GM23338 (cell line): ENCODE measurements around the gene DOCK11. TPM values are rescaled to one million over a fixed set of nuclear protein-coding genes. Genes with fewer than 3 reads are reported as not detected.

Experiments
- ATAC-seq: fragments of 200-7000 bp; cut with Tn5 transposase; 3 replicates; pipeline ENCODE4 v1.9.1; 2020
- DNase-seq: peaks from one replicate; pipeline ENCODE4 v3.0.0-alpha.2; 2015; ENCODE audit warnings: low spot score
- H2AFZ ChIP-seq: fragments of 200-600 bp; sonication (generic); 2 replicates; pipeline ENCODE4 v1.8.0; 2016; ENCODE audit warnings: antibody characterized with exemption, mild to moderate bottlenecking, moderate library complexity
- H3F3A ChIP-seq: fragments of 200-600 bp; sonication (generic); replicated peaks from 2 replicates; pipeline ENCODE4 v1.8.0; 2017; ENCODE audit warnings: antibody characterized with exemption, mixed run types, low read depth
- H3K27ac ChIP-seq: fragments of 200-600 bp; sonication (generic); 2 replicates; pipeline ENCODE4 v1.6.1; 2016; ENCODE audit warnings: low read depth
- H3K27me3 ChIP-seq: fragments of 200-600 bp; sonication (generic); 2 replicates; pipeline ENCODE4 v1.8.0; 2016; ENCODE audit warnings: mild to moderate bottlenecking, mixed run types, moderate library complexity; ENCODE audit not compliant: insufficient read depth
- H3K36me3 ChIP-seq: fragments of 200-600 bp; sonication (generic); 2 replicates; pipeline ENCODE4 v1.8.0; 2016; ENCODE audit warnings: mild to moderate bottlenecking; ENCODE audit not compliant: insufficient read depth
- H3K4me1 ChIP-seq: fragments of 200-600 bp; sonication (generic); 2 replicates; pipeline ENCODE4 v1.8.0; 2016; ENCODE audit warnings: mild to moderate bottlenecking, moderate library complexity; ENCODE audit not compliant: insufficient read depth
- H3K4me2 ChIP-seq: fragments of 200-600 bp; sonication (generic); 2 replicates; pipeline ENCODE4 v1.7.1; 2017; ENCODE audit warnings: mixed run types
- H3K4me3 ChIP-seq: fragments of 200-600 bp; sonication (generic); 2 replicates; pipeline ENCODE4 v1.6.1; 2016; ENCODE audit warnings: mixed run types
- H3K79me2 ChIP-seq: fragments of 200-600 bp; sonication (generic); replicated peaks from 2 replicates; pipeline ENCODE4 v1.8.0; 2017; ENCODE audit warnings: mild to moderate bottlenecking; ENCODE audit not compliant: insufficient read depth
- H3K9me2 ChIP-seq: fragments of 200-600 bp; sonication (generic); 2 replicates; pipeline ENCODE4 v1.8.0; 2017; ENCODE audit not compliant: insufficient read depth
- H4K20me1 ChIP-seq: fragments of 200-600 bp; sonication (generic); replicated peaks from 2 replicates; pipeline ENCODE4 v1.8.0; 2017; ENCODE audit warnings: mild to moderate bottlenecking; ENCODE audit not compliant: insufficient read depth
- H3K27ac Mint-ChIP-seq: 2 replicates; pipeline ENCODE4 v1.8.0; 2020; ENCODE audit warnings: inconsistent platforms, mild to moderate bottlenecking, moderate library complexity, mixed read lengths
- H3K27me3 Mint-ChIP-seq: 3 replicates; pipeline ENCODE4 v1.8.0; 2022; ENCODE audit warnings: low read depth, mild to moderate bottlenecking, moderate library complexity, mixed read lengths, inconsistent platforms; ENCODE audit not compliant: insufficient read depth, poor library complexity
- H3K36me3 Mint-ChIP-seq: 3 replicates; pipeline ENCODE4 v1.8.0; 2021; ENCODE audit warnings: low read depth, mild to moderate bottlenecking, inconsistent platforms, moderate library complexity, mixed read lengths
- H3K4me1 Mint-ChIP-seq: 3 replicates; pipeline ENCODE4 v1.8.0; 2020; ENCODE audit warnings: mild to moderate bottlenecking, inconsistent platforms, mixed read lengths
- H3K4me3 Mint-ChIP-seq: 3 replicates; pipeline ENCODE4 v1.8.0; 2021; ENCODE audit warnings: moderate library complexity, mild to moderate bottlenecking, inconsistent platforms, mixed read lengths
- H3K9me3 Mint-ChIP-seq: 3 replicates; pipeline ENCODE4 v1.8.0; 2020; ENCODE audit warnings: moderate library complexity, mild to moderate bottlenecking, inconsistent platforms, mixed read lengths
- CREB1 ChIP-seq: fragments of 250-450 bp; sonication (Bioruptor Pico); IDR thresholded peaks from 2 replicates; pipeline ENCODE4 v1.5.0; 2020; ENCODE audit warnings: low read depth, mild to moderate bottlenecking, moderate library complexity
- CTCF ChIP-seq, 2 experiments: fragments of 200-600 bp in 1 of 2; sonication (generic) in 1 of 2; conservative IDR thresholded peaks; 2 replicates each; pipeline versions ENCODE4 v1.5.1 to v1.6.1; 2016 to 2017; ENCODE audit warnings: antibody characterized with exemption in 2 of 2, low read depth in 2 of 2, mild to moderate bottlenecking in 2 of 2, moderate library complexity in 1 of 2
- ETS1 ChIP-seq: IDR thresholded peaks from 2 replicates; pipeline ENCODE4 v1.6.1; 2016; ENCODE audit warnings: antibody characterized with exemption
- EZH2 ChIP-seq: fragments of 200-600 bp; sonication (generic); IDR thresholded peaks from one replicate; pipeline ENCODE4 v1.8.0; 2017; ENCODE audit warnings: antibody characterized with exemption, mild to moderate bottlenecking, low read depth; ENCODE audit not compliant: unreplicated experiment
- EZH2phosphoT487 ChIP-seq: fragments of 200-600 bp; sonication (generic); IDR thresholded peaks from one replicate; pipeline ENCODE4 v1.8.1; 2018; ENCODE audit warnings: antibody characterized with exemption; ENCODE audit not compliant: unreplicated experiment
- JUNB ChIP-seq: IDR thresholded peaks from one replicate; pipeline ENCODE4 v1.6.1; 2016; ENCODE audit warnings: antibody characterized with exemption; ENCODE audit not compliant: unreplicated experiment
- NANOG ChIP-seq: IDR thresholded peaks from 2 replicates; pipeline ENCODE4 v1.6.1; 2016; ENCODE audit warnings: antibody characterized with exemption, borderline replicate concordance
- POLR2AphosphoS5 ChIP-seq: IDR thresholded peaks from 2 replicates; pipeline ENCODE4 v1.6.1; 2016; ENCODE audit warnings: antibody characterized with exemption, low read depth
- REST ChIP-seq: IDR thresholded peaks from one replicate; pipeline ENCODE4 v1.6.1; 2018; ENCODE audit warnings: antibody characterized with exemption; ENCODE audit not compliant: unreplicated experiment
- STAT1 ChIP-seq: IDR thresholded peaks from one replicate; pipeline ENCODE4 v1.6.1; 2016; ENCODE audit warnings: antibody characterized with exemption; ENCODE audit not compliant: unreplicated experiment
- ZNF114 ChIP-seq: fragments of 250-450 bp; sonication (Bioruptor Pico); IDR thresholded peaks from 2 replicates; pipeline ENCODE4 v1.5.0; 2020; ENCODE audit warnings: mild to moderate bottlenecking, moderate library complexity
- ZNF331 ChIP-seq: fragments of 250-450 bp; sonication (Bioruptor Pico); IDR thresholded peaks from 2 replicates; pipeline ENCODE4 v1.5.0; 2020; ENCODE audit warnings: low read depth, mild to moderate bottlenecking, moderate library complexity
- polyA plus RNA-seq: library from polyadenylated mRNA; unstranded; fragments of >200 nt; fragmentation: Nextera tagmentation; extraction: Ambion mirVana; gene quantifications from 2 replicates; pipeline ENCODE4 v1.2.1, GENCODE V29; 2016
- total RNA-seq: library from RNA; depleted of rRNA; stranded (reverse); fragments of >200 nt; shearing (Covaris generic); gene quantifications from 2 replicates; pipeline ENCODE4 v1.2.3, GENCODE V29; 2014

Gene DOCK11
- total and polyA plus RNA-seq, 2 experiments from 2014 or later = 6.0 to 12.3 TPM

GRCh38 chrX:118523920-118524319 lies 28.3 kb downstream of the DOCK11 start:
- H3K79me2 ChIP-seq = no peaks in the 10 kb centered on the region
- no peak overlapping the region for H3K27ac ChIP-seq
- Mint-ChIP-seq H3K27me3 (peaks cover 2% of the 10 kb centered on the region), H3K27ac (no peak overlapping the region), H3K36me3 (no peaks in the 10 kb centered on the region), H3K9me3 (no peaks in the 10 kb centered on the region; the same call in 2 of the 3 replicates), H3K4me3 (no peak overlapping the region), H3K4me1 (peaks cover 22% of the 10 kb centered on the region)
- H3K27me3 ChIP-seq = no peaks in the 10 kb centered on the region
- no peak for TF ChIP-seq NANOG
- no peak for TF ChIP-seq JUNB
- no peak for TF ChIP-seq CTCF (conservative IDR thresholded peaks at IDR 0.05; ENCODE audit: low read depth in 2 of 2)
- no peak for TF ChIP-seq ZNF114
- no peak for TF ChIP-seq EZH2
- TF ChIP-seq ZNF331 (CRISPR knock-in tag) = no peak
- no peak for TF ChIP-seq EZH2phosphoT487
- no peak for TF ChIP-seq REST
- no peak for ATAC-seq
- H3F3A ChIP-seq = no peaks in the 10 kb centered on the region
- H4K20me1 ChIP-seq = no peaks in the 10 kb centered on the region
- H3K4me1 ChIP-seq = no peaks in the 10 kb centered on the region
- H3K36me3 ChIP-seq = no peaks in the 10 kb centered on the region
- no peaks in the 10 kb centered on the region for H3K9me2 ChIP-seq
- no peak overlapping the region for H3K4me3 ChIP-seq
- no peak overlapping the region for H3K4me2 ChIP-seq
- DNase-seq = no peak
- no peak overlapping the region for H2AFZ ChIP-seq

- H3K27ac Mint-ChIP-seq = no peak overlapping the region
- TF ChIP-seq EZH2 = no peak
- TF ChIP-seq EZH2phosphoT487 = no peak
- no peak for TF ChIP-seq STAT1
- no peak for TF ChIP-seq REST
- TF ChIP-seq ZNF114 = no peak
- no peak for TF ChIP-seq POLR2AphosphoS5
- no peak for TF ChIP-seq ZNF331 (CRISPR knock-in tag)
- TF ChIP-seq CTCF (conservative IDR thresholded peaks at IDR 0.05; ENCODE audit: low read depth in 2 of 2) = no peak
- TF ChIP-seq ETS1 = no peak
- TF ChIP-seq NANOG = no peak
- no peak for TF ChIP-seq CREB1 (CRISPR knock-in tag)
These were observed 28.7 kb downstream of the DOCK11 start for GRCh38 chrX:118524344-118524743.

More at GRCh38 chrX:118524344-118524743, 28.7 kb downstream of the DOCK11 start:
- H3F3A ChIP-seq = no peaks in the 10 kb centered on the region
- H3K9me3 Mint-ChIP-seq = no peaks in the 10 kb centered on the region; the same call in 2 of the 3 replicates
- no peak overlapping the region for H3K4me3 Mint-ChIP-seq
- H3K4me2 ChIP-seq = no peak overlapping the region
- ATAC-seq = no peak
- H3K27ac ChIP-seq = no peak overlapping the region
- no peak overlapping the region for H2AFZ ChIP-seq
- H3K79me2 ChIP-seq = no peaks in the 10 kb centered on the region
- no peak overlapping the region for H3K4me3 ChIP-seq
- no peaks in the 10 kb centered on the region for H3K36me3 ChIP-seq
- H3K27me3 Mint-ChIP-seq = peaks cover 2% of the 10 kb centered on the region
- H3K4me1 Mint-ChIP-seq = peaks cover 22% of the 10 kb centered on the region
- no peaks in the 10 kb centered on the region for H3K36me3 Mint-ChIP-seq
- H3K9me2 ChIP-seq = no peaks in the 10 kb centered on the region
- DNase-seq = no peak
- no peaks in the 10 kb centered on the region for H3K27me3 ChIP-seq
- H4K20me1 ChIP-seq = no peaks in the 10 kb centered on the region
- H3K4me1 ChIP-seq = no peaks in the 10 kb centered on the region
